ENCODE measurements around the gene ERP27. TPM values are rescaled to one million over a fixed set of nuclear protein-coding genes. Genes with fewer than 3 reads are reported as not detected.
A peak's percentile ranks its signal among the peaks of the same experiment; 100 is the strongest.

Gene ERP27
- polyA plus RNA-seq, 1 donor (not counting 4 experiments of a cell fraction or from before 2014, with no cell fraction given): 0.18 TPM

GRCh38 chr12:14949631-14950030 lies 11.3 kb upstream of the ERP27 start:
- FAIRE-seq (peak; percentile 68), DNase-seq (ENCODE audit: low read depth, low spot score) (no peak)
- dilution Hi-C loops (cut with MboI; ENCODE audit: extremely low pct_ligation_motif_present, low sequenced_read_pairs): no loop called here
- Histone ChIP-seq H3K79me2 (ENCODE audit: control insufficient read depth, insufficient read depth, low read length) (peaks cover 7% of the 10 kb centered on the region), H3K9ac (ENCODE audit: control insufficient read depth, extremely low read depth, insufficient read depth, low read length) (no peak overlapping the region), H3K36me3 (ENCODE audit: control insufficient read depth in 2 of 2, extremely low read depth in 1 of 2, insufficient read depth in 2 of 2, low read length in 2 of 2) (peaks cover 3 to 6% of the 10 kb centered on the region in 2 experiments), H3K27me3 (ENCODE audit: control insufficient read depth, extremely low read depth, insufficient read depth, low read length) (no peaks in the 10 kb centered on the region), H3K27ac (ENCODE audit: control insufficient read depth, insufficient read depth, low read length) (no peak overlapping the region), H3K9me3 (ENCODE audit: control insufficient read depth, low read depth, low read length) (no peaks in the 10 kb centered on the region), H3K4me3 (ENCODE audit: control insufficient read depth in 2 of 3, extremely low read depth in 1 of 3, insufficient read depth in 2 of 3, low read depth in 1 of 3, low read length in 3 of 3) (no peak overlapping the region), H3K9me1 (ENCODE audit: control insufficient read depth, extremely low read depth, insufficient read depth, low read length) (no peaks in the 10 kb centered on the region), H3K4me2 (ENCODE audit: control insufficient read depth, extremely low read depth, insufficient read depth, low read depth, low read length) (no peak overlapping the region), H3K4me1 (ENCODE audit: control insufficient read depth, extremely low read depth, insufficient read depth, low read length) (peaks cover 31% of the 10 kb centered on the region), H4K20me1 (ENCODE audit: control insufficient read depth, extremely low read depth, insufficient read depth, low read length) (no peaks in the 10 kb centered on the region), H2AFZ (ENCODE audit: control insufficient read depth, low read length) (no peak overlapping the region)
- TF ChIP-seq, protein P1, sequence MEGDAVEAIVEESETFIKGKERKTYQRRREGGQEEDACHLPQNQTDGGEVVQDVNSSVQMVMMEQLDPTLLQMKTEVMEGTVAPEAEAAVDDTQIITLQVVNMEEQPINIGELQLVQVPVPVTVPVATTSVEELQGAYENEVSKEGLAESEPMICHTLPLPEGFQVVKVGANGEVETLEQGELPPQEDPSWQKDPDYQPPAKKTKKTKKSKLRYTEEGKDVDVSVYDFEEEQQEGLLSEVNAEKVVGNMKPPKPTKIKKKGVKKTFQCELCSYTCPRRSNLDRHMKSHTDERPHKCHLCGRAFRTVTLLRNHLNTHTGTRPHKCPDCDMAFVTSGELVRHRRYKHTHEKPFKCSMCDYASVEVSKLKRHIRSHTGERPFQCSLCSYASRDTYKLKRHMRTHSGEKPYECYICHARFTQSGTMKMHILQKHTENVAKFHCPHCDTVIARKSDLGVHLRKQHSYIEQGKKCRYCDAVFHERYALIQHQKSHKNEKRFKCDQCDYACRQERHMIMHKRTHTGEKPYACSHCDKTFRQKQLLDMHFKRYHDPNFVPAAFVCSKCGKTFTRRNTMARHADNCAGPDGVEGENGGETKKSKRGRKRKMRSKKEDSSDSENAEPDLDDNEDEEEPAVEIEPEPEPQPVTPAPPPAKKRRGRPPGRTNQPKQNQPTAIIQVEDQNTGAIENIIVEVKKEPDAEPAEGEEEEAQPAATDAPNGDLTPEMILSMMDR (optimal IDR thresholded peaks at IDR 0.05 in 1 of 3, IDR thresholded peaks at IDR 0.05 in 1 of 3, conservative IDR thresholded peaks at IDR 0.05 in 1 of 3; ENCODE audit: extremely low read depth in 1 of 3, insufficient read depth in 2 of 3, low read length in 3 of 3): no peak
- TF ChIP-seq EZH2 (IDR thresholded peaks at IDR 0.05; ENCODE audit: low read length): no peak

DNA sequence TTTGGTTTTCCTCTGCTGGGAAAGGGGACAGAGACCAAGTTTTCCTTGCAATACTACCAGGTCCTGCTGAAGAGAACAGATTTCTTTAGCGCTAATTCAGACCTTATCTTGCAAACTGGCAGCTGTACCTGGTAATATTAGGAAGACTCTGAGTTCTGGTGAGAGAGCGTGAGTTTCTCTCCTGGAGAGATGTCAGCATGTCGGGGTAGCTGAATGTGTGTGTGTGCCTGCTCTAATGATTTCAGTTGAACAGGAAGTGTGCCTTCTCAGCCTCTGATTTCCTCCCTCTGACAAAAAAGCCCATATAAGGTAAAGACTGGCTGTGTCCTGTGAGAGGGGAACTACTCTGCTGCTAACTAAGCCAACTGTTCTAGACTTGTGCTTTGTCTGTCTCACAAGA lies 10.3 kb upstream of the ERP27 start:
- H2AFZ ChIP-seq (ENCODE audit: control insufficient read depth, low read length): no peak overlapping the region

More for the DNA sequence above, 10.3 kb upstream of the ERP27 start:
- Histone ChIP-seq H3K27ac (ENCODE audit: control insufficient read depth, insufficient read depth, low read length) (no peak overlapping the region), H3K4me1 (ENCODE audit: control insufficient read depth, extremely low read depth, insufficient read depth, low read length) (peaks cover 31% of the 10 kb centered on the region), H3K9ac (ENCODE audit: control insufficient read depth, extremely low read depth, insufficient read depth, low read length) (no peak overlapping the region), H3K9me3 (ENCODE audit: control insufficient read depth, low read depth, low read length) (no peaks in the 10 kb centered on the region), H4K20me1 (ENCODE audit: control insufficient read depth, extremely low read depth, insufficient read depth, low read length) (no peaks in the 10 kb centered on the region), H3K4me3 (ENCODE audit: control insufficient read depth in 2 of 3, extremely low read depth in 1 of 3, insufficient read depth in 2 of 3, low read depth in 1 of 3, low read length in 3 of 3) (no peak overlapping the region), H3K27me3 (ENCODE audit: control insufficient read depth, extremely low read depth, insufficient read depth, low read length) (no peaks in the 10 kb centered on the region), H3K9me1 (ENCODE audit: control insufficient read depth, extremely low read depth, insufficient read depth, low read length) (no peaks in the 10 kb centered on the region), H3K79me2 (ENCODE audit: control insufficient read depth, insufficient read depth, low read length) (no peaks in the 10 kb centered on the region), H3K36me3 (ENCODE audit: control insufficient read depth in 2 of 2, extremely low read depth in 1 of 2, insufficient read depth in 2 of 2, low read length in 2 of 2) (peaks cover 5% of the 10 kb centered on the region in 2 experiments), H3K4me2 (ENCODE audit: control insufficient read depth, extremely low read depth, insufficient read depth, low read depth, low read length) (no peak overlapping the region)
- TF ChIP-seq, protein P1 (optimal IDR thresholded peaks at IDR 0.05 in 1 of 3, IDR thresholded peaks at IDR 0.05 in 1 of 3, conservative IDR thresholded peaks at IDR 0.05 in 1 of 3; ENCODE audit: extremely low read depth in 1 of 3, insufficient read depth in 2 of 3, low read length in 3 of 3): no peak
- TF ChIP-seq EZH2 (IDR thresholded peaks at IDR 0.05; ENCODE audit: low read length): no peak
- dilution Hi-C loops (cut with MboI; ENCODE audit: extremely low pct_ligation_motif_present, low sequenced_read_pairs): no loop called here
- peak; percentile 62 for FAIRE-seq
- no peak for DNase-seq (ENCODE audit: low read depth, low spot score)

Measured in keratinocyte (primary cell).